CD8-positive, alpha-beta memory T cell (primary cell): ENCODE results near the gene RNF220. TPM values are rescaled to one million over a fixed set of nuclear protein-coding genes. Genes with fewer than 3 reads are reported as not detected.

ENCODE experiments used
- CTCF ChIA-PET: fragments of 350-600 bp; sonication (Branson Sonifier 250); formaldehyde crosslinking; loops from one replicate; lab custom pipeline; 2021; ENCODE audit warnings: antibody characterized with exemption; lab: Charles Lee
- POLR2A ChIA-PET: fragments of 350-600 bp; sonication (Branson Sonifier 250); formaldehyde crosslinking; loops from one replicate; lab custom pipeline; 2021; ENCODE audit warnings: antibody characterized with exemption; lab: Charles Lee
- DNase-seq, 5 donors: peaks; one replicate each; pipeline versions ENCODE4 v3.0.0 to v3.0.0-alpha.2; 2020 to 2022; ENCODE audit warnings: mixed read lengths in 1 of 5
- H3K27ac ChIP-seq: one replicate; pipeline ENCODE4 v1.7.0; 2013; ENCODE audit warnings: low read depth, mild to moderate bottlenecking, low read length, moderate library complexity
- H3K27me3 ChIP-seq: 2 replicates; pipeline ENCODE4 v1.7.0; 2013; ENCODE audit warnings: low read length, mild to moderate bottlenecking; ENCODE audit not compliant: insufficient read depth, poor library complexity, severe bottlenecking
- H3K36me3 ChIP-seq: 2 replicates; pipeline ENCODE4 v1.7.0; 2013; ENCODE audit warnings: mild to moderate bottlenecking, low read length, moderate library complexity; ENCODE audit not compliant: insufficient read depth
- H3K4me1 ChIP-seq: 2 replicates; pipeline ENCODE4 v1.7.0; 2013; ENCODE audit warnings: mild to moderate bottlenecking, low read length, moderate library complexity; ENCODE audit not compliant: insufficient read depth
- H3K4me3 ChIP-seq: 2 replicates; pipeline ENCODE4 v1.7.0; 2013; ENCODE audit warnings: mild to moderate bottlenecking, low read length
- H3K9me3 ChIP-seq: 2 replicates; pipeline ENCODE4 v1.7.0; 2013; ENCODE audit warnings: mild to moderate bottlenecking, low read length
- H3K27ac Mint-ChIP-seq, 8 donors: one replicate each; pipeline ENCODE4 v1.8.0; 2020 to 2021; ENCODE audit warnings: mixed read lengths in 8 of 8, mild to moderate bottlenecking in 6 of 8, inconsistent platforms in 3 of 8, moderate library complexity in 3 of 8
- H3K27me3 Mint-ChIP-seq, 2 donors: one replicate each; pipeline ENCODE4 v1.8.0; 2020 to 2021; ENCODE audit warnings: mixed read lengths in 2 of 2, mild to moderate bottlenecking in 1 of 2, moderate library complexity in 1 of 2
- H3K36me3 Mint-ChIP-seq, 3 donors: one replicate each; pipeline ENCODE4 v1.8.0; 2020 to 2021; ENCODE audit warnings: mixed read lengths in 3 of 3, inconsistent platforms in 1 of 3, mild to moderate bottlenecking in 1 of 3
- H3K4me1 Mint-ChIP-seq, 3 donors: one replicate each; pipeline ENCODE4 v1.8.0; 2020 to 2021; ENCODE audit warnings: mixed read lengths in 3 of 3, inconsistent platforms in 1 of 3, mild to moderate bottlenecking in 1 of 3
- H3K4me3 Mint-ChIP-seq, 7 donors: one replicate each; pipeline ENCODE4 v1.8.0; 2020 to 2021; ENCODE audit warnings: mixed read lengths in 7 of 7, mild to moderate bottlenecking in 6 of 7, moderate library complexity in 4 of 7, inconsistent platforms in 2 of 7
- H3K9me3 Mint-ChIP-seq, 5 donors: one replicate each; pipeline ENCODE4 v1.8.0; 2020 to 2022; ENCODE audit warnings: mixed read lengths in 5 of 5, mild to moderate bottlenecking in 3 of 5, moderate library complexity in 2 of 5, inconsistent platforms in 1 of 5
- polyA plus RNA-seq: library from polyadenylated mRNA; unstranded; fragments of 300-500 nt; fragmentation: Illumina TruSeq; gene quantifications from one replicate; pipeline ENCODE4 v1.2.3, GENCODE V29; 2021
- total RNA-seq, 2 experiments: library from RNA; stranded (reverse); gene quantifications; one replicate each; pipeline ENCODE4 v1.2.3, GENCODE V29; 2021

Gene RNF220
- total and polyA plus RNA-seq, 3 experiments from 2014 or later = 104 to 115 (median 115) TPM

DNA sequence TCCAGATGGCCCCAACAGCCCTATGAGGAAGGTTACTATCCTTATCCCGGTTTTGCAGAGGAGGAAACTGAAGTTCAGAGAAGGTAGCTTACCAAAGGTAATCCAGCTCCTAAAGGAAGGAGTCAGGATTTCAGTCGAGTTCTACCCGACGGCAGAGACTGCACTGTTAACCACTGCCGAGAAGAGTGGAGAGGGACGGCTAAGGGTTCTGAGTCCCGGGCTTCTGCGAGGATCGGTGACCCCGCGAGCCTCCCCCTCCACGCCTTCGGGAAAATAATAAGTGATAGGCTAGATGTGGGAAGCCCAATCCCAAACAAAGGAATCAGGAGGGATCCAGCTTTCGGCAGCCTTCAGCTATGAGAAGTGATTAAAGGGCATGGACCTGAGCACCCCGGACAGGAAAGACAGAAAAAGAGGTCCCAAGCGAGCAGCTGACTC is 268.6 kb downstream of the RNF220 start:
- DNase-seq = peak in 1 of 5 donors; percentile 49
- Mint-ChIP-seq H3K9me3 (no peaks in the 10 kb centered on the region), H3K4me1 (peaks cover 17 to 26% (median 25%) of the 10 kb centered on the region in 3 donors), H3K36me3 (peaks cover 0 to 4% (median 0%) of the 10 kb centered on the region in 3 donors), H3K4me3 (peak overlapping the region; percentile 83 to 96 (median 90)), H3K27me3 (no peaks in the 10 kb centered on the region), H3K27ac (peak overlapping the region; percentile 82 to 98 (median 90))
- ChIA-PET CTCF (interaction anchor here (1.5 to 4.9 kb wide), 5 partner anchors 11 to 819 kb away, joined by 5 to 33 read pairs (median 9); no protein-coding TSS in a partner anchor), POLR2A (interaction anchor here (0.6 to 2.5 kb wide), 7 partner anchors 9 to 1024 kb away, joined by 3 to 19 read pairs (median 5); partner anchors contain the start of genes KDM4A and NASP)
- Histone ChIP-seq H3K4me1 (peaks cover 13% of the 10 kb centered on the region), H3K9me3 (no peaks in the 10 kb centered on the region), H3K27ac (peak overlapping the region; percentile 93), H3K4me3 (peak overlapping the region; percentile 90), H3K27me3 (no peaks in the 10 kb centered on the region), H3K36me3 (no peaks in the 10 kb centered on the region)

GRCh38 chr1:44674113-44675000 is 269.3 kb downstream of the RNF220 start, which contains the start of the genes ARMH1 and TMEM53:
ARMH1 (plus strand) TSS chr1:44674714; CDS start chr1:44689698, 14,984 bp downstream.
TMEM53 (minus strand) TSS chr1:44674481; CDS start chr1:44674391, 90 bp downstream.
- Histone ChIP-seq H3K4me3 (peak within 1 kb of the TSS; percentile 90), H3K27me3 (no peaks in the 10 kb centered on the region), H3K9me3 (no peaks in the 10 kb centered on the region), H3K36me3 (no peaks in the 10 kb centered on the region), H3K4me1 (peaks cover 13% of the 10 kb centered on the region), H3K27ac (peak within 1 kb of the TSS; percentile 93)
- peak within 1 kb of the TSS; percentile 82 to 98 (median 92) for H3K27ac Mint-ChIP-seq
- ChIA-PET CTCF (interaction anchor here (1.0 to 4.9 kb wide), 7 partner anchors 11 to 819 kb away, joined by 3 to 33 read pairs (median 5); no protein-coding TSS in a partner anchor), POLR2A (interaction anchor here (0.6 to 2.5 kb wide), 7 partner anchors 10 to 1024 kb away, joined by 3 to 19 read pairs (median 5); partner anchors contain the start of genes KDM4A and NASP)
- H3K9me3 Mint-ChIP-seq = no peaks in the 10 kb centered on the region
- peak; percentile 95 to 97 (median 96) for DNase-seq
- H3K27me3 Mint-ChIP-seq = no peaks in the 10 kb centered on the region
- peak within 1 kb of the TSS; percentile 83 to 96 (median 90) for H3K4me3 Mint-ChIP-seq
- peaks cover 0 to 4% (median 0%) of the 10 kb centered on the region in 3 donors for H3K36me3 Mint-ChIP-seq
- peaks cover 17 to 26% (median 25%) of the 10 kb centered on the region in 3 donors for H3K4me1 Mint-ChIP-seq

DNA sequence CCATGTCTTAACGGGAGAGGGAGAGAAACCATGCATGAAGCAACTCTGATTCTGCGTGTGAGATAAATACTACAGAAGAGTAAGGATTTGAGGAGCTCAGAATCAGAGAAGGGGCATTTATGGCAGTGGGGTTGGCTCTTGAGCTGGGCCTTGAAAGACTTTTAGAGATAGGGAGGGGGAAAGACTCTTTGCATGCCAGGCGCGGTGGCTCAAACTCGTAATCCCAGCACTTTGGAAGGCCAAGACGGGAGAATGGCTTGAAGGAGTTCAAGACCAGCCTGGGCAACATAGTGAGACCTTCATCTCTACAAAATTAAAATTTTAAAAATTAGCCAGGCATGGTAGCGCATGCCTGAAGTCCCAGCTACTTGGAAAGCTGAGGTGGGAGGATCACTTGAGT is 270.1 kb downstream of the RNF220 start:
- Histone ChIP-seq H3K27ac (no peak overlapping the region), H3K4me3 (peak overlapping the region; percentile 90), H3K27me3 (no peaks in the 10 kb centered on the region), H3K9me3 (no peaks in the 10 kb centered on the region), H3K36me3 (no peaks in the 10 kb centered on the region), H3K4me1 (peaks cover 13% of the 10 kb centered on the region)
- no peak for DNase-seq
- Mint-ChIP-seq H3K4me1 (peaks cover 17 to 26% (median 25%) of the 10 kb centered on the region in 3 donors), H3K36me3 (peaks cover 0 to 4% (median 0%) of the 10 kb centered on the region in 3 donors), H3K27me3 (no peaks in the 10 kb centered on the region), H3K27ac (peak overlapping the region in 7 of 8 donors; percentile 82 to 96 (median 91)), H3K4me3 (peak overlapping the region in 6 of 7 donors; percentile 83 to 94 (median 90)), H3K9me3 (no peaks in the 10 kb centered on the region)
- ChIA-PET POLR2A (interaction anchor here (1.9 to 2.5 kb wide), 2 partner anchors 42 to 44 kb away, joined by 7 to 19 read pairs; no protein-coding TSS in a partner anchor), CTCF (interaction anchor here (1.0 to 4.9 kb wide), 5 partner anchors 10 to 31 kb away, joined by 3 to 33 read pairs (median 9); no protein-coding TSS in a partner anchor)

GRCh38 chr1:44676484-44677200 is 271.6 kb downstream of the RNF220 start:
- no peaks in the 10 kb centered on the region for H3K36me3 ChIP-seq
- H3K36me3 Mint-ChIP-seq = peaks cover 0 to 4% (median 0%) of the 10 kb centered on the region in 3 donors
- no peak overlapping the region for H3K27ac Mint-ChIP-seq
- H3K9me3 ChIP-seq = no peaks in the 10 kb centered on the region
- CTCF ChIA-PET = interaction anchor here (2.7 to 4.9 kb wide), 2 partner anchors 25 to 29 kb away, joined by 9 to 33 read pairs; no protein-coding TSS in a partner anchor
- peak overlapping the region; percentile 17 for H3K27ac ChIP-seq
- no peak overlapping the region for H3K4me3 ChIP-seq
- no peak for DNase-seq
- POLR2A ChIA-PET = no interaction called here
- H3K4me1 Mint-ChIP-seq = peaks cover 17 to 26% (median 25%) of the 10 kb centered on the region in 3 donors
- H3K27me3 ChIP-seq = no peaks in the 10 kb centered on the region
- H3K9me3 Mint-ChIP-seq = no peaks in the 10 kb centered on the region
- H3K4me1 ChIP-seq = peaks cover 13% of the 10 kb centered on the region
- no peak overlapping the region for H3K4me3 Mint-ChIP-seq
- no peaks in the 10 kb centered on the region for H3K27me3 Mint-ChIP-seq

GRCh38 chr1:44677201-44677766 is 272.2 kb downstream of the RNF220 start:
- H3K9me3 ChIP-seq = no peaks in the 10 kb centered on the region
- ChIA-PET POLR2A (no interaction called here), CTCF (interaction anchor here (4.9 kb wide), 1 partner anchor 25 kb away, joined by 33 read pairs; no protein-coding TSS in a partner anchor)
- H3K4me1 ChIP-seq = peaks cover 13% of the 10 kb centered on the region
- no peak overlapping the region for H3K4me3 ChIP-seq
- no peak overlapping the region for H3K27ac Mint-ChIP-seq
- H3K27ac ChIP-seq = no peak overlapping the region
- peaks cover 0 to 2% of the 10 kb centered on the region in 2 donors for H3K27me3 Mint-ChIP-seq
- no peak overlapping the region for H3K4me3 Mint-ChIP-seq
- H3K36me3 ChIP-seq = no peaks in the 10 kb centered on the region
- no peaks in the 10 kb centered on the region for H3K27me3 ChIP-seq
- peaks cover 17 to 21% (median 20%) of the 10 kb centered on the region in 3 donors for H3K4me1 Mint-ChIP-seq
- peaks cover 0 to 4% (median 0%) of the 10 kb centered on the region in 3 donors for H3K36me3 Mint-ChIP-seq
- DNase-seq = no peak
- no peaks in the 10 kb centered on the region for H3K9me3 Mint-ChIP-seq

DNA sequence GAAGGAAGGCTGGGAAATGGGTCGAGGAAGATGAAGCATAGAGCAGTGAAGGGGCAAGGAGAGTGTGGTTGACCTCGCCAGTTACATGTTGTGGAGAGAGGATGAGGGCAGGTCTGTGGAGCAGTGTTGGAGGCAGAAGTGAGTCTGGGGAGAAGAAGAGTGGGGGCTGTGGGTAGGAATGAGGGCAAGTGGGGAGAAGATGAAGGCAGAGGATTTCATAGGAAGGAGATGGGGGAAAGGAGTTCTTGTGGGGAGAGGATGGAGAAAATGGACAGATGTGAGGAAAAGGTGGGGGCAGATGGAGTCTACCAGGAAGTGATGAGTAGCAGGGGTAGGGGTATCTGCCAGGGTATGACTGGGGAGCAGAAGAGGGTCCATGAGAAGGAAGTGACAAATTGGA is 273.1 kb downstream of the RNF220 start:
- Histone ChIP-seq H3K36me3 (no peaks in the 10 kb centered on the region), H3K4me1 (peaks cover 13% of the 10 kb centered on the region), H3K4me3 (no peak overlapping the region), H3K27me3 (no peaks in the 10 kb centered on the region), H3K27ac (no peak overlapping the region), H3K9me3 (no peaks in the 10 kb centered on the region)
- no peaks in the 10 kb centered on the region for H3K9me3 Mint-ChIP-seq
- peaks cover 16 to 19% (median 17%) of the 10 kb centered on the region in 3 donors for H3K4me1 Mint-ChIP-seq
- H3K4me3 Mint-ChIP-seq = no peak overlapping the region
- no peak overlapping the region for H3K27ac Mint-ChIP-seq
- DNase-seq = no peak
- ChIA-PET POLR2A (no interaction called here), CTCF (no interaction called here)
- H3K36me3 Mint-ChIP-seq = peaks cover 0 to 4% (median 0%) of the 10 kb centered on the region in 3 donors
- peaks cover 0 to 2% of the 10 kb centered on the region in 2 donors for H3K27me3 Mint-ChIP-seq

GRCh38 chr1:44678626-44679025 is 273.6 kb downstream of the RNF220 start:
- H3K36me3 Mint-ChIP-seq = peaks cover 0 to 4% (median 0%) of the 10 kb centered on the region in 3 donors

More at GRCh38 chr1:44678626-44679025, 273.6 kb downstream of the RNF220 start:
- Mint-ChIP-seq H3K27ac (no peak overlapping the region), H3K27me3 (peaks cover 0 to 2% of the 10 kb centered on the region in 2 donors), H3K9me3 (no peaks in the 10 kb centered on the region), H3K4me1 (peaks cover 11 to 14% (median 12%) of the 10 kb centered on the region in 3 donors), H3K4me3 (no peak overlapping the region)
- CTCF ChIA-PET = no interaction called here
- Histone ChIP-seq H3K27me3 (no peaks in the 10 kb centered on the region), H3K36me3 (no peaks in the 10 kb centered on the region), H3K27ac (no peak overlapping the region), H3K4me3 (no peak overlapping the region), H3K4me1 (peaks cover 8% of the 10 kb centered on the region), H3K9me3 (no peaks in the 10 kb centered on the region)
- no peak for DNase-seq
- POLR2A ChIA-PET = no interaction called here
